HG03432 (cell line): ENCODE measurements around the gene ACVR1B.

Source experiments
- ATAC-seq: cut with Tn5 transposase; IDR thresholded peaks from one replicate; pipeline ENCODE4 v1.9.1; 2021; ENCODE audit warnings: mild to moderate bottlenecking, moderate library complexity; ENCODE audit not compliant: unreplicated experiment

ACVR1B gene

GRCh38 chr12:52042706-52043385 lies 91.3 kb downstream of the ACVR1B start:
- no peak for ATAC-seq

- no peak for ATAC-seq
These were observed 92.1 kb downstream of the ACVR1B start for GRCh38 chr12:52043386-52044212.

- ATAC-seq = no peak
These were observed 92.9 kb downstream of the ACVR1B start for GRCh38 chr12:52044292-52044983.

- ATAC-seq = no peak
These were observed 94.3 kb downstream of the ACVR1B start for GRCh38 chr12:52045794-52046199.
